Measurements from ENCODE around the gene TSPAN32. TPM values are rescaled to one million over a fixed set of nuclear protein-coding genes. Genes with fewer than 3 reads are reported as not detected.

TSPAN32 gene
- total and polyA plus RNA-seq, 10 donors = 10.6 to 21.8 (median 17.5) TPM

- Histone ChIP-seq H3K27ac (no peak overlapping the region), H3K36me3 (no peaks in the 10 kb centered on the region), H3K4me1 (peaks cover 0 to 3% (median 0%) of the 10 kb centered on the region in 6 donors), H3K4me3 (no peak overlapping the region), H3K27me3 (replicated peaks in 1 of 7) (peaks cover 0 to 6% (median 0%) of the 10 kb centered on the region in 7 donors), H3K9me3 (peaks cover 0 to 5% (median 0%) of the 10 kb centered on the region in 8 donors)
- DNase-seq = no peak
- intact Hi-C loops (cut with DNase I; ENCODE audit: low total_unique reads) = no loop called here
- WGBS, 5 donors = 71 to 85% (median 82%) methylated on average over 6 of the region's 6 CpGs
- no peak for TF ChIP-seq POLR2A (IDR thresholded peaks at IDR 0.05)
- TF ChIP-seq CTCF (IDR thresholded peaks at IDR 0.05 in 8 of 11, conservative IDR thresholded peaks at IDR 0.05 in 3 of 11) = no peak
- TF ChIP-seq POLR2AphosphoS5 (IDR thresholded peaks at IDR 0.05) = no peak
Measured at GRCh38 chr11:2321311-2321683, 19.5 kb downstream of the TSPAN32 start.

- Histone ChIP-seq H3K9me3 (peaks cover 0 to 5% (median 0%) of the 10 kb centered on the region in 8 donors), H3K36me3 (no peaks in the 10 kb centered on the region), H3K27ac (no peak overlapping the region), H3K27me3 (replicated peaks in 1 of 7) (peaks cover 0 to 6% (median 0%) of the 10 kb centered on the region in 7 donors), H3K4me3 (no peak overlapping the region), H3K4me1 (no peaks in the 10 kb centered on the region)
- intact Hi-C loops (cut with DNase I; ENCODE audit: low total_unique reads) = no loop called here
- 76 to 95% (median 88%) methylated on average over 4 of the region's 4 CpGs for whole genome bisulfite sequencing, 5 donors
- TF ChIP-seq POLR2AphosphoS5 (IDR thresholded peaks at IDR 0.05) = no peak
- no peak for TF ChIP-seq POLR2A (IDR thresholded peaks at IDR 0.05)
- no peak for TF ChIP-seq CTCF (IDR thresholded peaks at IDR 0.05 in 8 of 11, conservative IDR thresholded peaks at IDR 0.05 in 3 of 11)
- DNase-seq = peak; percentile 37
Measured at GRCh38 chr11:2325123-2325522, 23.3 kb downstream of the TSPAN32 start.

GRCh38 chr11:2325719-2326118 lies 23.9 kb downstream of the TSPAN32 start:
- no peak overlapping the region for H3K4me3 ChIP-seq
- peaks cover 0 to under 1% (median 0%) of the 10 kb centered on the region in 7 donors for H3K27me3 ChIP-seq (replicated peaks in 1 of 7)
- intact Hi-C loops (cut with DNase I; ENCODE audit: low total_unique reads) = no loop called here
- no peak overlapping the region for H3K27ac ChIP-seq
- TF ChIP-seq POLR2A (IDR thresholded peaks at IDR 0.05) (no peak), CTCF (IDR thresholded peaks at IDR 0.05 in 8 of 11, conservative IDR thresholded peaks at IDR 0.05 in 3 of 11) (no peak), POLR2AphosphoS5 (IDR thresholded peaks at IDR 0.05) (no peak)
- 79 to 96% (median 85%) methylated on average over 2 of the region's 2 CpGs for WGBS, 5 donors
- no peaks in the 10 kb centered on the region for H3K36me3 ChIP-seq
- no peaks in the 10 kb centered on the region for H3K4me1 ChIP-seq
- H3K9me3 ChIP-seq = peaks cover 0 to 10% (median 1%) of the 10 kb centered on the region in 8 donors
- DNase-seq = peak; percentile 1

- DNase-seq = peak; percentile 49
- Histone ChIP-seq H3K4me3 (no peak overlapping the region), H3K36me3 (no peaks in the 10 kb centered on the region), H3K9me3 (peaks cover 0 to 21% (median 10%) of the 10 kb centered on the region in 8 donors), H3K4me1 (no peaks in the 10 kb centered on the region), H3K27ac (no peak overlapping the region), H3K27me3 (replicated peaks in 1 of 7) (no peaks in the 10 kb centered on the region)
- intact Hi-C loops (cut with DNase I; ENCODE audit: low total_unique reads) = no loop called here
- TF ChIP-seq CTCF (IDR thresholded peaks at IDR 0.05 in 8 of 11, conservative IDR thresholded peaks at IDR 0.05 in 3 of 11) (no peak), POLR2AphosphoS5 (IDR thresholded peaks at IDR 0.05) (no peak), POLR2A (IDR thresholded peaks at IDR 0.05) (no peak)
- 81 to 91% (median 85%) methylated on average over 11 of the region's 11 CpGs for WGBS, 5 donors
Measured at GRCh38 chr11:2327032-2327431, 25.2 kb downstream of the TSPAN32 start.
